Progenitor cell of endocrine pancreas (in vitro differentiated cells): Measurements from ENCODE around the gene APOBEC2. TPM values are rescaled to one million over a fixed set of nuclear protein-coding genes. Genes with fewer than 3 reads are reported as not detected.
A peak's percentile ranks its signal among the peaks of the same experiment; 100 is the strongest.

Experiments
- DNase-seq: peaks from one replicate; pipeline ENCODE4 v3.0.0; 2021; ENCODE audit warnings: low spot score; ENCODE audit not compliant: unreplicated experiment
- H3K27ac Mint-ChIP-seq: 2 replicates; pipeline ENCODE4 v1.8.0; 2021; ENCODE audit warnings: mild to moderate bottlenecking, moderate library complexity, mixed read lengths
- H3K27me3 Mint-ChIP-seq: 2 replicates; pipeline ENCODE4 v1.8.0; 2021; ENCODE audit warnings: mixed read lengths
- H3K36me3 Mint-ChIP-seq: 2 replicates; pipeline ENCODE4 v1.8.0; 2022; ENCODE audit warnings: mixed read lengths; ENCODE audit not compliant: insufficient read depth
- H3K4me1 Mint-ChIP-seq: 2 replicates; pipeline ENCODE4 v1.8.0; 2021; ENCODE audit warnings: low read depth, mixed read lengths
- H3K4me3 Mint-ChIP-seq: 2 replicates; pipeline ENCODE4 v1.8.0; 2021; ENCODE audit warnings: low read depth, mild to moderate bottlenecking, moderate library complexity, mixed read lengths
- H3K9me3 Mint-ChIP-seq: 2 replicates; pipeline ENCODE4 v1.8.0; 2021; ENCODE audit warnings: low read depth, mixed read lengths
- CTCF ChIP-seq: fragments of 200-600 bp; sonication (generic); IDR thresholded peaks from one replicate; pipeline ENCODE4 v1.5.0; 2021; ENCODE audit warnings: antibody characterized with exemption, mild to moderate bottlenecking; ENCODE audit not compliant: unreplicated experiment
- total RNA-seq: library from RNA; stranded (reverse); gene quantifications from 2 replicates; pipeline ENCODE4 v1.2.1, GENCODE V29; 2021

APOBEC2 gene
- total RNA-seq, 1 donor from 2014 or later: 1.2 TPM

- H3K27ac Mint-ChIP-seq: peak within 1 kb of the TSS; percentile 33
- H3K4me3 Mint-ChIP-seq: no peak within 1 kb of the TSS
- H3K27me3 Mint-ChIP-seq: no peaks in the 10 kb centered on the region
- TF ChIP-seq CTCF: no peak
- no peak for DNase-seq
- no peaks in the 10 kb centered on the region for H3K36me3 Mint-ChIP-seq
- no peaks in the 10 kb centered on the region for H3K9me3 Mint-ChIP-seq
- peaks cover 45% of the 10 kb centered on the region for H3K4me1 Mint-ChIP-seq
Measured at GRCh38 chr6:41042226-41043055, 10.6 kb upstream of the APOBEC2 start, which contains the start of gene TSPO2. Gene TSPO2, plus strand, starts transcription at chr6:41042467. Its CDS starts 519 bp downstream, at chr6:41042986.

GRCh38 chr6:41043151-41043550 is 9.9 kb upstream of the APOBEC2 start:
- TF ChIP-seq CTCF: no peak
- Mint-ChIP-seq H3K9me3 (no peaks in the 10 kb centered on the region), H3K27ac (no peak overlapping the region), H3K4me1 (peaks cover 49% of the 10 kb centered on the region), H3K4me3 (no peak overlapping the region), H3K27me3 (no peaks in the 10 kb centered on the region), H3K36me3 (no peaks in the 10 kb centered on the region)
- DNase-seq: no peak

GRCh38 chr6:41045664-41046063 is 7.3 kb upstream of the APOBEC2 start:
- H3K4me3 Mint-ChIP-seq: no peak overlapping the region
- no peak overlapping the region for H3K27ac Mint-ChIP-seq
- peaks cover 49% of the 10 kb centered on the region for H3K4me1 Mint-ChIP-seq
- no peak for DNase-seq
- H3K9me3 Mint-ChIP-seq: no peaks in the 10 kb centered on the region
- no peaks in the 10 kb centered on the region for H3K36me3 Mint-ChIP-seq
- no peak for TF ChIP-seq CTCF
- no peaks in the 10 kb centered on the region for H3K27me3 Mint-ChIP-seq

- no peaks in the 10 kb centered on the region for H3K36me3 Mint-ChIP-seq
Measured at GRCh38 chr6:41046084-41046483, 6.9 kb upstream of the APOBEC2 start.

GRCh38 chr6:41047306-41047705 is 5.7 kb upstream of the APOBEC2 start:
- Mint-ChIP-seq H3K4me3 (no peak overlapping the region), H3K4me1 (peaks cover 57% of the 10 kb centered on the region), H3K9me3 (no peaks in the 10 kb centered on the region), H3K27me3 (no peaks in the 10 kb centered on the region), H3K27ac (no peak overlapping the region), H3K36me3 (no peaks in the 10 kb centered on the region)
- TF ChIP-seq CTCF: no peak
- DNase-seq: no peak

More at GRCh38 chr6:41046084-41046483, 6.9 kb upstream of the APOBEC2 start:
- H3K27me3 Mint-ChIP-seq: no peaks in the 10 kb centered on the region
- DNase-seq: no peak
- TF ChIP-seq CTCF: no peak
- H3K9me3 Mint-ChIP-seq: no peaks in the 10 kb centered on the region
- no peak overlapping the region for H3K4me3 Mint-ChIP-seq
- peaks cover 49% of the 10 kb centered on the region for H3K4me1 Mint-ChIP-seq
- H3K27ac Mint-ChIP-seq: no peak overlapping the region
